GM23248 (cell line): ENCODE results near the gene CCNH. TPM values are rescaled to one million over a fixed set of nuclear protein-coding genes. Genes with fewer than 3 reads are reported as not detected.

Experiments used
- DNase-seq: peaks from one replicate; pipeline ENCODE4 v3.0.0-alpha.2; 2015
- H2AFZ ChIP-seq: fragments of 200-600 bp; sonication (generic); 2 replicates; pipeline ENCODE4 v1.6.1; 2016; ENCODE audit warnings: antibody characterized with exemption
- H3F3A ChIP-seq: fragments of 200-600 bp; sonication (generic); 2 replicates; pipeline ENCODE4 v1.6.1; 2016; ENCODE audit warnings: mild to moderate bottlenecking, antibody characterized with exemption, mixed run types; ENCODE audit not compliant: insufficient read depth
- H3K27ac ChIP-seq: fragments of 200-600 bp; sonication (generic); 2 replicates; pipeline ENCODE4 v1.5.1; 2016; ENCODE audit warnings: mild to moderate bottlenecking
- H3K27me3 ChIP-seq: fragments of 200-600 bp; sonication (generic); replicated peaks from 2 replicates; pipeline ENCODE4 v1.6.1; 2016; ENCODE audit warnings: mild to moderate bottlenecking; ENCODE audit not compliant: insufficient read depth
- H3K36me3 ChIP-seq: fragments of 200-600 bp; sonication (generic); 2 replicates; pipeline ENCODE4 v1.6.1; 2016; ENCODE audit warnings: low read depth, mild to moderate bottlenecking
- H3K4me1 ChIP-seq: fragments of 200-600 bp; sonication (generic); 2 replicates; pipeline ENCODE4 v1.6.1; 2016; ENCODE audit warnings: mild to moderate bottlenecking; ENCODE audit not compliant: insufficient read depth
- H3K4me2 ChIP-seq: fragments of 200-600 bp; sonication (generic); one replicate; pipeline ENCODE4 v1.6.1; 2016; ENCODE audit warnings: mild to moderate bottlenecking; ENCODE audit not compliant: unreplicated experiment
- H3K4me3 ChIP-seq: fragments of 200-600 bp; sonication (generic); 2 replicates; pipeline ENCODE4 v1.5.1; 2016; ENCODE audit warnings: mild to moderate bottlenecking
- H3K79me2 ChIP-seq: fragments of 200-600 bp; sonication (generic); 2 replicates; pipeline ENCODE4 v1.6.1; 2016; ENCODE audit warnings: mild to moderate bottlenecking; ENCODE audit not compliant: insufficient read depth
- H3K9ac ChIP-seq: fragments of 200-600 bp; sonication (generic); 2 replicates; pipeline ENCODE4 v1.6.1; 2016; ENCODE audit warnings: mild to moderate bottlenecking
- H3K9me2 ChIP-seq: fragments of 200-600 bp; sonication (generic); 2 replicates; pipeline ENCODE4 v1.6.1; 2016; ENCODE audit warnings: mixed run types, mild to moderate bottlenecking, moderate library complexity; ENCODE audit not compliant: insufficient read depth
- H3K9me3 ChIP-seq: fragments of 200-600 bp; sonication (generic); one replicate; pipeline ENCODE4 v1.6.1; 2017; ENCODE audit warnings: low read depth
- H4K20me1 ChIP-seq: fragments of 200-600 bp; sonication (generic); 2 replicates; pipeline ENCODE4 v1.6.0; 2016; ENCODE audit not compliant: insufficient read depth
- EZH2 ChIP-seq: fragments of 200-600 bp; sonication (generic); IDR thresholded peaks from 2 replicates; pipeline ENCODE4 v1.6.1; 2018; ENCODE audit warnings: antibody characterized with exemption, mild to moderate bottlenecking; ENCODE audit not compliant: insufficient read depth, poor library complexity, severe bottlenecking
- EZH2phosphoT487 ChIP-seq: fragments of 200-600 bp; sonication (generic); IDR thresholded peaks from 2 replicates; pipeline ENCODE4 v1.6.1; 2018; ENCODE audit warnings: antibody characterized with exemption, moderate library complexity, mild to moderate bottlenecking, low read depth; ENCODE audit not compliant: insufficient read depth
- WGBS, 2 experiments: methylation state at CpG; one replicate each; pipeline ENCODE4 v1.1.6; 2015 to 2017; ENCODE audit warnings: low lambda C conversion rate in 2 of 2, low coverage in 1 of 2; ENCODE audit errors: missing lambda C conversion rate in 2 of 2; 5-methylcytosine and 5-hydroxymethylcytosine counted together
- in situ Hi-C: fragments of 300-500 bp; cut with MboI; formaldehyde crosslinking; loops from 2 replicates; pipeline ENCODE4 v1.15.0; 2020
- polyA plus RNA-seq: library from polyadenylated mRNA; unstranded; fragments of >200 nt; fragmentation: Nextera tagmentation; extraction: Ambion mirVana; gene quantifications from 2 replicates; pipeline ENCODE4 v1.2.1, GENCODE V29; 2016
- total RNA-seq: library from RNA; depleted of rRNA; stranded (reverse); fragments of >200 nt; shearing (Covaris generic); gene quantifications from 2 replicates; pipeline ENCODE4 v1.2.3, GENCODE V29; 2014

The CCNH gene
- total and polyA plus RNA-seq, 2 experiments from 2014 or later: 60.2 to 69.7 TPM

DNA sequence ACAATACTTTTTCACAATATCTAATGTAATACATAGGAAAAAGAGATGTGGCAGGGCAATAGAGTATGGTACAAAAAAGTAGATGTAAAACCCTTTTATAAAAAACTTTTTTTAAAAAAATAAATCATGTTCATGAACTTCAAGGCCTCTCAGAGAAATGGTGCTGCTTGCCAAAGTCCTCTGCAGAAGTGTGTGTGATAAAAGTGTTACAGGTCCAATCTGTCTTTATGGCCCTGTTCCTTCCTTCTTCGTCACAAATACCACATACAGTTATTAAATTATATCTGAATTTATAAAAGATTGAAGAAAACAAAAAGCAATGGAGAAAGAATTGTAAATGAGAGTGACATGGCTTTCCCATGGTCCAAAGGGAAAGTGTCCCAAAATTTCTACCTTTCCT is 21.7 kb upstream of the CCNH start:
- TF ChIP-seq EZH2 (no peak), EZH2phosphoT487 (no peak)
- no peak overlapping the region for H3K4me3 ChIP-seq
- no peaks in the 10 kb centered on the region for H3K79me2 ChIP-seq
- no peak for DNase-seq
- H3K27ac ChIP-seq: no peak overlapping the region
- no peaks in the 10 kb centered on the region for H3K36me3 ChIP-seq
- H2AFZ ChIP-seq: no peak overlapping the region
- no peak overlapping the region for H3K9ac ChIP-seq
- H3F3A ChIP-seq: no peaks in the 10 kb centered on the region
- H3K4me2 ChIP-seq: no peak overlapping the region
- H3K9me2 ChIP-seq: no peaks in the 10 kb centered on the region
- H4K20me1 ChIP-seq: no peaks in the 10 kb centered on the region
- H3K4me1 ChIP-seq: no peaks in the 10 kb centered on the region
- in situ Hi-C loops: no loop called here
- whole genome bisulfite sequencing, 2 experiments: 6 to 13% methylated on average over 1 of the region's 1 CpG
- H3K27me3 ChIP-seq: no peaks in the 10 kb centered on the region; the same call in 1 of the 2 replicates
- no peaks in the 10 kb centered on the region for H3K9me3 ChIP-seq

DNA sequence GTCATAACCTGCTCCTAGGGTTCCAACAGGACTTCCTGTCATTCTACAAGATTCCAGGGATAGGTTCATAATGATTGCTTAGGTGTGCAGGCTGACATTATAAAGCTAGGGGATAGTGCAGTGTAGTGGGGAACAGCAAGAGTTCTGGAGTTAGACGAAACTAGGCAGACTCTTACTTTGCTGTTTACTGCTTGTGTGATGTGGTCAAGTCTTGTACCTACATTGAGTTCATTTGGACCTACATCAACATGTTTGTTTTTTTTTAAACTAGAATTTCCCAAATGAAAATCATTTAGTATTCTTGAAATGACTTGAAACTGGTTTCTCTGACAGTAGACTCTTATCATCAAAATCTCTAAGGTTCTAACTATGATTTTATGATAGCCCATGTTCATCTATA is 21.2 kb upstream of the CCNH start:
- Histone ChIP-seq H3K9me2 (no peaks in the 10 kb centered on the region), H3K9me3 (no peaks in the 10 kb centered on the region), H3K4me2 (no peak overlapping the region), H2AFZ (no peak overlapping the region), H3K79me2 (no peaks in the 10 kb centered on the region), H3K27me3 (no peaks in the 10 kb centered on the region; the same call in 1 of the 2 replicates), H3K4me1 (no peaks in the 10 kb centered on the region), H3K9ac (no peak overlapping the region), H3K4me3 (no peak overlapping the region), H3K27ac (no peak overlapping the region), H3F3A (no peaks in the 10 kb centered on the region), H4K20me1 (no peaks in the 10 kb centered on the region), H3K36me3 (no peaks in the 10 kb centered on the region)
- DNase-seq: no peak
- 11 to 25% methylated on average over 1 of the region's 1 CpG for WGBS, 2 experiments
- TF ChIP-seq EZH2phosphoT487 (no peak), EZH2 (no peak)
- in situ Hi-C loops: no loop called here

DNA sequence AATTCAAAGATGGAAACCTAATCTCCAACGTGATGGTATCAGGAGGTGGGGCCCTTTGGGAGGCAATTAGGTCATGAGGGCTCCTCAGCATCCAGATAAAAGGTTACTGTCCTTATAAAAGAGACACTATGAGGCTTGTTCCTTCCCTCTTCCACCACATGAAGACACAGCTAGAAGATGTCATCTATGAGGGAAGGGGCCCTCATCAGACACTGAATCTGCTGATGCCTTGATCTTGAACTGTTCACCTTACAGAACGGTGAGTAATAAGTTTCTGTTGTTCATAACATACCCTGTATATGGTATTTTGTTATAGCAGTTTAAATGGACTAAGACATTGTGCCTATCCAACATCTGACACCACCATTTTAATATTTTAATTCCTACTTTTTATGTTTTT is 19.7 kb upstream of the CCNH start:
- Histone ChIP-seq H3K9ac (no peak overlapping the region), H3K9me3 (no peaks in the 10 kb centered on the region), H3K27me3 (no peaks in the 10 kb centered on the region; the same call in 1 of the 2 replicates), H3K27ac (no peak overlapping the region), H3K4me3 (no peak overlapping the region), H3K4me2 (no peak overlapping the region), H3K36me3 (no peaks in the 10 kb centered on the region), H3F3A (no peaks in the 10 kb centered on the region), H3K79me2 (no peaks in the 10 kb centered on the region), H3K4me1 (no peaks in the 10 kb centered on the region), H2AFZ (no peak overlapping the region), H3K9me2 (no peaks in the 10 kb centered on the region), H4K20me1 (no peaks in the 10 kb centered on the region)
- DNase-seq: no peak
- in situ Hi-C loops: no loop called here
- 8 to 9% methylated on average over 2 of the region's 2 CpGs for WGBS, 2 experiments
- no peak for TF ChIP-seq EZH2phosphoT487
- TF ChIP-seq EZH2: no peak

DNA sequence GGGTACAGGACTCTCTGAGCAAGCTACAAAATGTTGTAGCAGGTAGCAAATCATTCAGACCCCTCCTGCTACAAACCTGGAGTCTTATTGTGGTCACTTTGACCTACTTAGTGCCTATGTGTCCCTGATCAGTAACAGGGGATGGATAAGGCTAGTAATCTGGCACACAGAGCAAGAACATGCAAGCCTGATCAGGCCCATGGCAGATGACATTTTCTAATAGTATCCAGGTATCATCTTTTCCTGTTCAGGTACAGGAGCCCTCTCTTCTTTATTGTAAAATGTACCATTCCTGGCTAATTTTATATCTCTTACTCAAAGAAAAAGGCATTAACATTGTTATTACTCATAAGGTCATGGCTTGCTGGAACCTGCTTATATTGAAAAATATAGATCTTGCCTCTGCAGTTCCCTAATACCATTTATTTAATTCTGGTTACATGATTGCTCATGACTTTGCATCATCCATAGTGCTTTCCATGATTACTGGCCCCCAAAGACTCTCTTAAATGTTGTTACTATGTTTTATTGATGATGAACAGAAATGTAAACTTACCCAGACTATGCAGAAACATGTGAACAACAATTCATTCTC is 18.2 kb upstream of the CCNH start:
- Histone ChIP-seq H3K9me3 (no peaks in the 10 kb centered on the region), H3K27ac (no peak overlapping the region), H3K27me3 (no peaks in the 10 kb centered on the region; the same call in 1 of the 2 replicates), H3K4me1 (no peaks in the 10 kb centered on the region), H3K4me2 (no peak overlapping the region), H4K20me1 (no peaks in the 10 kb centered on the region), H3K9ac (no peak overlapping the region), H3K4me3 (no peak overlapping the region), H3F3A (no peaks in the 10 kb centered on the region), H3K9me2 (no peaks in the 10 kb centered on the region), H3K79me2 (no peaks in the 10 kb centered on the region), H2AFZ (no peak overlapping the region), H3K36me3 (no peaks in the 10 kb centered on the region)
- no peak for DNase-seq
- TF ChIP-seq EZH2phosphoT487 (no peak), EZH2 (no peak)
- in situ Hi-C loops: no loop called here

DNA sequence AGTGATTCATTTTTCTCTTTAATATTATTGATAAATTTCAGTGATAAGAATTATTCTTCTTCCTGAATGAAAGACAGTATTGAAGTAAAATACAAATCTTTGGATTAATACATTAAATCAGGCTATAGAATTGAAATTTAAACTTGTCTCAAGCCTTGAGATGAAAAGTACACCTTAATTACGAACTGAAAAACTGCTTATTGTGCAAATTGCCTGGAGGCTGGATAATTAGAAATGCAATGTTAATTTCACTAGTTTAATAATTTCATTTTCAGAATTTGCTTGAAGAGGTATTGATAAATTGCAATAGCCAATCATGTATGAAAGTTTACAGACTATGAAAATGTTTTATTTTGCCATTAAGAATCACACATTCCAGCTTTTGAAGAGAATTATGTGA is 11.0 kb upstream of the CCNH start:
- Histone ChIP-seq H4K20me1 (no peaks in the 10 kb centered on the region), H2AFZ (no peak overlapping the region), H3K36me3 (no peaks in the 10 kb centered on the region), H3K9me2 (peaks cover 3% of the 10 kb centered on the region; the same call in 1 of the 2 replicates), H3F3A (no peaks in the 10 kb centered on the region), H3K4me3 (no peak overlapping the region), H3K4me1 (no peaks in the 10 kb centered on the region), H3K9ac (no peak overlapping the region), H3K27me3 (no peaks in the 10 kb centered on the region), H3K79me2 (no peaks in the 10 kb centered on the region), H3K4me2 (no peak overlapping the region), H3K9me3 (no peaks in the 10 kb centered on the region), H3K27ac (no peak overlapping the region)
- no peak for DNase-seq
- in situ Hi-C loops: no loop called here
- 33 to 43% methylated on average over 1 of the region's 1 CpG for WGBS, 2 experiments
- TF ChIP-seq EZH2phosphoT487: no peak
